HepG2 (cell line): ENCODE data around the gene PLCL1. TPM values are rescaled to one million over a fixed set of nuclear protein-coding genes. Genes with fewer than 3 reads are reported as not detected.

Experiments
- ATAC-seq: fragments of 200-7000 bp; cut with Tn5 transposase; 3 replicates; pipeline ENCODE4 v1.9.1; 2020; ENCODE audit warnings: mild to moderate bottlenecking, moderate library complexity
- BruUV-seq: library from RNA; stranded (reverse); fragments of 400-500 nt; replicated peaks from 2 replicates; lab custom pipeline; 2021; lab: Mats Ljungman, UMichigan
- CTCF ChIA-PET: fragments of 300-600 bp; formaldehyde crosslinking; extraction: SDS; loops from one replicate; lab custom pipeline; 2021; ENCODE audit warnings: low total read pairs, inconsistent platforms, low intra/inter-chr PET ratio; lab: Yijun Ruan, JAX
- POLR2A ChIA-PET: fragments of 350-600 bp; sonication (Branson Sonifier 250); formaldehyde crosslinking; loops from one replicate; lab custom pipeline; 2020; ENCODE audit warnings: antibody characterized with exemption, inconsistent platforms; lab: Yijun Ruan, JAX
- DNase-seq: peaks from one replicate; pipeline ENCODE4 v3.0.0-alpha.2; 2015; ENCODE audit warnings: low spot score
- FAIRE-seq: peaks from 3 replicates; lab custom pipeline; 2011; peaks lifted over from hg19 to GRCh38; lab: Jason Lieb, UNC
- H2AFZ ChIP-seq: one replicate; pipeline ENCODE4 v1.6.1; 2011; ENCODE audit warnings: low read length, inconsistent platforms
- H3K27ac ChIP-seq: fragments of 300-600 bp; 3 replicates; pipeline ENCODE4 v1.8.0; 2011; ENCODE audit warnings: mixed run types, mild to moderate bottlenecking, mixed read lengths, low read length, inconsistent platforms; ENCODE audit not compliant: insufficient read depth; ENCODE audit errors: extremely low read length
- H3K27me3 ChIP-seq, 2 experiments: fragments of 200-600 bp in 1 of 2; 2 replicates in 1 of 2; 3 replicates in 1 of 2; pipeline versions ENCODE4 v1.6.0 to v1.8.0; 2011; ENCODE audit warnings: low read length in 2 of 2, mild to moderate bottlenecking in 2 of 2, moderate library complexity in 2 of 2, inconsistent platforms in 1 of 2; ENCODE audit not compliant: insufficient read depth in 2 of 2, control insufficient read depth in 1 of 2
- H3K36me3 ChIP-seq, 2 experiments: fragments of 200-600 bp in 1 of 2; replicated peaks in 1 of 2; 2 replicates in 1 of 2; 3 replicates in 1 of 2; pipeline versions ENCODE4 v1.5.1 to v1.8.0; 2011; ENCODE audit warnings: low read length in 2 of 2, inconsistent platforms in 1 of 2; ENCODE audit not compliant: insufficient read depth in 2 of 2, control insufficient read depth in 1 of 2
- H3K4me1 ChIP-seq: 2 replicates; pipeline ENCODE4 v1.5.1; 2012; ENCODE audit warnings: low read length, inconsistent platforms; ENCODE audit not compliant: insufficient read depth
- H3K4me2 ChIP-seq: 2 replicates; pipeline ENCODE4 v1.6.0; 2011; ENCODE audit warnings: low read depth, low read length, inconsistent platforms
- H3K4me3 ChIP-seq, 3 experiments: fragments of 200-600 bp in 1 of 3; sonication (generic), shearing (Covaris generic) in 1 of 3; replicated peaks in 1 of 3; 2 replicates each; pipeline ENCODE4 v1.5.1; 2011 to 2016; ENCODE audit warnings: low read length in 3 of 3, inconsistent platforms in 2 of 3, low read depth in 2 of 3, mild to moderate bottlenecking in 2 of 3, control low read depth in 1 of 3, mixed read lengths in 1 of 3; ENCODE audit not compliant: insufficient read depth in 1 of 3
- H3K79me2 ChIP-seq: one replicate; pipeline ENCODE4 v1.6.1; 2011; ENCODE audit warnings: low read length, inconsistent platforms; ENCODE audit not compliant: insufficient read depth
- H3K9ac ChIP-seq: 2 replicates; pipeline ENCODE4 v1.6.0; 2011; ENCODE audit warnings: mild to moderate bottlenecking, low read depth, low read length, inconsistent platforms; ENCODE audit not compliant: insufficient read depth
- H3K9me3 ChIP-seq: 2 replicates; pipeline ENCODE4 v1.5.1; 2012; ENCODE audit warnings: mild to moderate bottlenecking, low read length
- H4K20me1 ChIP-seq: 2 replicates; pipeline ENCODE4 v1.6.0; 2011; ENCODE audit warnings: inconsistent platforms, mild to moderate bottlenecking, low read length, moderate library complexity; ENCODE audit not compliant: insufficient read depth
- KDM5A ChIP-seq: fragments of 200-600 bp; sonication (generic); IDR thresholded peaks from 2 replicates; pipeline ENCODE4 v1.7.0; 2018; ENCODE audit warnings: antibody characterized with exemption, mild to moderate bottlenecking, low read length, borderline replicate concordance
- ZNF138 ChIP-seq: sonication (generic); formaldehyde crosslinking; IDR thresholded peaks from 2 replicates; pipeline ENCODE4 v1.5.0; 2020; ENCODE audit warnings: mild to moderate bottlenecking, low read depth, missing genetic modification reagents
- ZNF557 ChIP-seq: sonication (generic); formaldehyde crosslinking; IDR thresholded peaks from 2 replicates; pipeline ENCODE4 v1.4.0; 2020; ENCODE audit warnings: missing genetic modification reagents
- ZSCAN29 ChIP-seq: sonication (generic); formaldehyde crosslinking; conservative IDR thresholded peaks from 2 replicates; pipeline ENCODE4 v1.4.0; 2020; ENCODE audit warnings: mild to moderate bottlenecking, missing genetic modification reagents
- WGBS: methylation state at CpG from one replicate; pipeline ENCODE4 v1.1.6; 2017; ENCODE audit warnings: low lambda C conversion rate; 5-methylcytosine and 5-hydroxymethylcytosine counted together
- in situ Hi-C: cut with HindIII; loops from 2 replicates; pipeline ENCODE4 v1.10.0; 2017; ENCODE audit warnings: low pct_unique_long_range_greater_than_20kb; ENCODE audit not compliant: extremely low pct_ligation_motif_present
- intact Hi-C: fragments of 100-400 bp; cut with micrococcal nuclease; formaldehyde crosslinking; loops from one replicate; pipeline ENCODE4 v1.10.0; 2022; ENCODE audit not compliant: unreplicated experiment
- polyA plus RNA-seq, 8 experiments: library from polyadenylated mRNA; depleted of rRNA in 3 of 8; stranded (reverse) in 7 of 8; unstranded in 1 of 8; fragments of >200 nt; fragmentation: Illumina TruSeq in 4 of 8; extraction: Trizol in 4 of 8; gene quantifications; 2 replicates each; pipeline versions ENCODE4 v1.2.1 to v1.2.3, GENCODE V29; 2011 to 2016; ENCODE audit warnings: low read depth in 4 of 8, missing spikeins in 1 of 8, mixed read lengths in 1 of 8; ENCODE audit not compliant: insufficient read depth in 1 of 8
- total RNA-seq, 5 experiments: library from RNA; depleted of rRNA; stranded (reverse); fragments of >200 nt; fragmentation: Illumina TruSeq; extraction: Trizol; gene quantifications; 2 replicates each; pipeline ENCODE4 v1.2.3, GENCODE V29; 2016; ENCODE audit warnings: low read depth in 1 of 5
- TF ChIP-seq, protein P1 (sequence below): sonication (generic); formaldehyde crosslinking; IDR thresholded peaks from one replicate; pipeline ENCODE4 v1.5.1; 2020; ENCODE audit warnings: mild to moderate bottlenecking, missing genetic modification reagents; ENCODE audit errors: not compliant biosample characterization
- TF ChIP-seq, protein P2 (sequence below): sonication (generic); formaldehyde crosslinking; IDR thresholded peaks from 2 replicates; pipeline ENCODE4 v1.8.0; 2022; ENCODE audit warnings: missing genetic modification reagents, mild to moderate bottlenecking, moderate library complexity, borderline replicate concordance
- TF ChIP-seq, protein P3 (sequence below): sonication (generic); formaldehyde crosslinking; IDR thresholded peaks from 2 replicates; pipeline ENCODE4 v1.8.1; 2023; ENCODE audit warnings: mild to moderate bottlenecking, moderate library complexity, missing genetic modification reagents
- TF ChIP-seq, protein P4 (sequence below): sonication (generic); formaldehyde crosslinking; IDR thresholded peaks from 2 replicates; pipeline ENCODE4 v1.8.0; 2022; ENCODE audit warnings: mild to moderate bottlenecking, missing genetic modification reagents

PLCL1 gene
- total and polyA plus RNA-seq, 2 of the 13 experiments (the other 11 are each of a cell fraction or from before 2014, with no cell fraction given) = not detected

DNA sequence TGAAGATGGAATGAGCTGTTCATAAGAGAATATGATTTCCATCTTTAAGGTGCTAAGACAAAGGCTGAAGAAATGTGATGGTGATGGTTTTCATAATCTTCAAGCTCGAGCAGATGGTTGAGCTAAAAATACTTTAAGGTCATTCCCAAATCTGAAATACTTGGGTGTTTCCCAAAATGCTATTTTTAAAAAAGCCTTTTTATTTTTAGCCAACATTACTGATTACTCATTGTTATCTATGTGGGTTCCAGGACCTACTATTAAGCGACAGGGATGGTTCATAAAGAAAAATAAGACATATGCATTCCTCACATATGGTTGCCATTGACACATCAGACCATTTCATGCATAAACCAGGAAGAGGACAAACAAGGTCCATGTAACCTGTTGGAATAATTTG lies 298.5 kb downstream of the PLCL1 start (continued):
- no peak for TF ChIP-seq ZNF557 (CRISPR knock-in tag)

DNA sequence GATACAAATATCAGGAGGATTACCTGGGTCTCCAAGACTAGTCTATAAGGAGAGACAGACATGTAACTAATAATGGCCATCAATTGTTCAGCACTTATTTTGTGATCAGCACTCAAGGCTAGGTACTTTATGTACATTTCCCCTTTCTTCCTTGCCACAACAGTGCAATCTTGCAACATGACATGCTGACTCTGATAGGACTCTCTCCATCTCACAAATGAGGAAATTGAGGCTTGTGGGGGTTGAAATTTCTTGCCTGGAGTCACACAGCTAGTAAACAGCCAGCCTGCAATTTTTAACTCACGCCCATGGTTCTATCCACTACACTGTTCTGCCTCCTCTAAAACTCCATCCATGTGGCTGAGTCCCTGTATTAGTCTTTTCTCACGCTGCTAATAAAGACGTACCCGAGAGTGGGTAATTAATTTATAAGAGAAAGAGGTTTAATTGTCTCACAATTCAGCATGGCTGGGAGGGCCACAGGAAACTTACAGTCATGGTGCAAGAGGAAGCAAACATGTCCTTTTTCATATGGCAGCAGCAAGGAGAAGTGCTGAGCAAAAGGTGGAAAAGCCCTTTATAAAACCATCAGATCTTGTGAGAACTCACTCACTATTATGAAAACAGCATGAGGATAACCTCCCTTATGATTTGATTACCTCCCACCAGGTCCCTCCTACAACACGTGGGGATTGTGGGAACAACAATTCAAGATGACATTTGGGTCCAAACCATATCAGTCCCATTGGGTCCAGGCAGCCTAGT lies 302.4 kb downstream of the PLCL1 start:
- FAIRE-seq = no peak
- intact Hi-C loops (no loop called here), in situ Hi-C loops (no loop called here)
- no peaks in the 10 kb centered on the region for H3K27me3 ChIP-seq
- H3K9me3 ChIP-seq = no peaks in the 10 kb centered on the region
- CTCF ChIA-PET = no interaction called here
- BruUV-seq = no TSS peak
- no peak for ATAC-seq
- no peak overlapping the region for H3K9ac ChIP-seq
- WGBS = 0% methylated on average over 5 of the region's 5 CpGs
- no peaks in the 10 kb centered on the region for H3K4me1 ChIP-seq
- H3K36me3 ChIP-seq = no peaks in the 10 kb centered on the region
- H3K4me2 ChIP-seq = no peak overlapping the region
- H3K79me2 ChIP-seq = no peaks in the 10 kb centered on the region
- POLR2A ChIA-PET = no interaction called here
- no peak for DNase-seq
- H4K20me1 ChIP-seq = no peaks in the 10 kb centered on the region
- no peak overlapping the region for H2AFZ ChIP-seq
- no peak overlapping the region for H3K27ac ChIP-seq
- H3K4me3 ChIP-seq = no peak overlapping the region
- TF ChIP-seq, protein P1, sequence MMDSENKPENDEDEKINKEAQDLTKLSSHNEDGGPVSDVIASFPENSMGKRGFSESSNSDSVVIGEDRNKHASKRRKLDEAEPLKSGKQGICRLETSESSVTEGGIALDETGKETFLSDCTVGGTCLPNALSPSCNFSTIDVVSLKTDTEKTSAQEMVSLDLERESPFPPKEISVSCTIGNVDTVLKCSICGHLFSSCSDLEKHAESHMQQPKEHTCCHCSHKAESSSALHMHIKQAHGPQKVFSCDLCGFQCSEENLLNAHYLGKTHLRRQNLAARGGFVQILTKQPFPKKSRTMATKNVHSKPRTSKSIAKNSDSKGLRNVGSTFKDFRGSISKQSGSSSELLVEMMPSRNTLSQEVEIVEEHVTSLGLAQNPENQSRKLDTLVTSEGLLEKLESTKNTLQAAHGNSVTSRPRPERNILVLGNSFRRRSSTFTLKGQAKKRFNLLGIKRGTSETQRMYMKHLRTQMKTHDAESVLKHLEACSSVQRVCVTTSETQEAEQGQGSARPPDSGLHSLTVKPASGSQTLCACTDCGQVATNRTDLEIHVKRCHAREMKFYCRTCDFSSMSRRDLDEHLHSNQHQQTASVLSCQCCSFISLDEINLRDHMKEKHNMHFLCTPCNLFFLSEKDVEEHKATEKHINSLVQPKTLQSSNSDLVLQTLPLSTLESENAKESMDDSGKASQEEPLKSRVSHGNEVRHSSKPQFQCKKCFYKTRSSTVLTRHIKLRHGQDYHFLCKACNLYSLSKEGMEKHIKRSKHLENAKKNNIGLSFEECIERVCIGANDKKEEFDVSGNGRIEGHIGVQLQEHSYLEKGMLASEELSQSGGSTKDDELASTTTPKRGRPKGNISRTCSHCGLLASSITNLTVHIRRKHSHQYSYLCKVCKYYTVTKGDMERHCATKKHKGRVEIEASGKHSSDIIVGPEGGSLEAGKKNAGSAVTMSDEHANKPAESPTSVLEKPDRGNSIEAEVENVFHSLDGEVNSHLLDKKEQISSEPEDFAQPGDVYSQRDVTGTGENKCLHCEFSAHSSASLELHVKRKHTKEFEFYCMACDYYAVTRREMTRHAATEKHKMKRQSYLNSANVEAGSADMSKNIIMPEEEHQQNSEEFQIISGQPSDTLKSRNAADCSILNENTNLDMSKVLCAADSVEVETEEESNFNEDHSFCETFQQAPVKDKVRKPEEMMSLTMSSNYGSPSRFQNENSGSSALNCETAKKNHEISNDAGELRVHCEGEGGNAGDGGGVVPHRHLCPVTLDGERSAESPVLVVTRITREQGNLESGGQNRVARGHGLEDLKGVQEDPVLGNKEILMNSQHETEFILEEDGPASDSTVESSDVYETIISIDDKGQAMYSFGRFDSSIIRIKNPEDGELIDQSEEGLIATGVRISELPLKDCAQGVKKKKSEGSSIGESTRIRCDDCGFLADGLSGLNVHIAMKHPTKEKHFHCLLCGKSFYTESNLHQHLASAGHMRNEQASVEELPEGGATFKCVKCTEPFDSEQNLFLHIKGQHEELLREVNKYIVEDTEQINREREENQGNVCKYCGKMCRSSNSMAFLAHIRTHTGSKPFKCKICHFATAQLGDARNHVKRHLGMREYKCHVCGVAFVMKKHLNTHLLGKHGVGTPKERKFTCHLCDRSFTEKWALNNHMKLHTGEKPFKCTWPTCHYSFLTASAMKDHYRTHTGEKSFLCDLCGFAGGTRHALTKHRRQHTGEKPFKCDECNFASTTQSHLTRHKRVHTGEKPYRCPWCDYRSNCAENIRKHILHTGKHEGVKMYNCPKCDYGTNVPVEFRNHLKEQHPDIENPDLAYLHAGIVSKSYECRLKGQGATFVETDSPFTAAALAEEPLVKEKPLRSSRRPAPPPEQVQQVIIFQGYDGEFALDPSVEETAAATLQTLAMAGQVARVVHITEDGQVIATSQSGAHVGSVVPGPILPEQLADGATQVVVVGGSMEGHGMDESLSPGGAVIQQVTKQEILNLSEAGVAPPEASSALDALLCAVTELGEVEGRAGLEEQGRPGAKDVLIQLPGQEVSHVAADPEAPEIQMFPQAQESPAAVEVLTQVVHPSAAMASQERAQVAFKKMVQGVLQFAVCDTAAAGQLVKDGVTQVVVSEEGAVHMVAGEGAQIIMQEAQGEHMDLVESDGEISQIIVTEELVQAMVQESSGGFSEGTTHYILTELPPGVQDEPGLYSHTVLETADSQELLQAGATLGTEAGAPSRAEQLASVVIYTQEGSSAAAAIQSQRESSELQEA (CRISPR knock-in tag) = no peak
- no peak for TF ChIP-seq ZNF138 (CRISPR knock-in tag)
- TF ChIP-seq, protein P2, sequence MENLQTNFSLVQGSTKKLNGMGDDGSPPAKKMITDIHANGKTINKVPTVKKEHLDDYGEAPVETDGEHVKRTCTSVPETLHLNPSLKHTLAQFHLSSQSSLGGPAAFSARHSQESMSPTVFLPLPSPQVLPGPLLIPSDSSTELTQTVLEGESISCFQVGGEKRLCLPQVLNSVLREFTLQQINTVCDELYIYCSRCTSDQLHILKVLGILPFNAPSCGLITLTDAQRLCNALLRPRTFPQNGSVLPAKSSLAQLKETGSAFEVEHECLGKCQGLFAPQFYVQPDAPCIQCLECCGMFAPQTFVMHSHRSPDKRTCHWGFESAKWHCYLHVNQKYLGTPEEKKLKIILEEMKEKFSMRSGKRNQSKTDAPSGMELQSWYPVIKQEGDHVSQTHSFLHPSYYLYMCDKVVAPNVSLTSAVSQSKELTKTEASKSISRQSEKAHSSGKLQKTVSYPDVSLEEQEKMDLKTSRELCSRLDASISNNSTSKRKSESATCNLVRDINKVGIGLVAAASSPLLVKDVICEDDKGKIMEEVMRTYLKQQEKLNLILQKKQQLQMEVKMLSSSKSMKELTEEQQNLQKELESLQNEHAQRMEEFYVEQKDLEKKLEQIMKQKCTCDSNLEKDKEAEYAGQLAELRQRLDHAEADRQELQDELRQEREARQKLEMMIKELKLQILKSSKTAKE (CRISPR knock-in tag) = no peak
- TF ChIP-seq, protein P3, sequence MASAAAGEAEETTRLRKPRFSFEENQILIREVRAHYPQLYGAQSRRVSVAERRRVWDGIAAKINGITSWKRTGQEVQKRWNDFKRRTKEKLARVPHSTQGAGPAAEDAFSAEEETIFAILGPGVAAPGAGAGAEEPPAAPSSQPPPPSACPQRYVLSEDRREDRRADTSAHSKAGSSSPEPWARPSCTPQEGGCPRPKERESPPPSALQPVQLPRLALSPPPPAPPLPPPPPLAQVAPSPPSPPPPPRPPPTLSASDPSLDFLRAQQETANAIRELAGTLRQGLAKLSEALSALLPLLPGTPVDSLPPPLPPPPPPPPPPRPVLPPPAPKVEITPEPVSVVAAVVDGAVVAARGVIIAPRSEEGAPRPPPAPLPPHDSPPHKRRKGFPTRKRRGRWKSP (CRISPR knock-in tag) = no peak
- no peak for TF ChIP-seq ZSCAN29 (CRISPR knock-in tag)
- TF ChIP-seq KDM5A = no peak
- TF ChIP-seq, protein P4, sequence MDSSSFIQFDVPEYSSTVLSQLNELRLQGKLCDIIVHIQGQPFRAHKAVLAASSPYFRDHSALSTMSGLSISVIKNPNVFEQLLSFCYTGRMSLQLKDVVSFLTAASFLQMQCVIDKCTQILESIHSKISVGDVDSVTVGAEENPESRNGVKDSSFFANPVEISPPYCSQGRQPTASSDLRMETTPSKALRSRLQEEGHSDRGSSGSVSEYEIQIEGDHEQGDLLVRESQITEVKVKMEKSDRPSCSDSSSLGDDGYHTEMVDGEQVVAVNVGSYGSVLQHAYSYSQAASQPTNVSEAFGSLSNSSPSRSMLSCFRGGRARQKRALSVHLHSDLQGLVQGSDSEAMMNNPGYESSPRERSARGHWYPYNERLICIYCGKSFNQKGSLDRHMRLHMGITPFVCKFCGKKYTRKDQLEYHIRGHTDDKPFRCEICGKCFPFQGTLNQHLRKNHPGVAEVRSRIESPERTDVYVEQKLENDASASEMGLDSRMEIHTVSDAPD (CRISPR knock-in tag) = no peak
